HG03521 (cell line): Measurements from ENCODE around the gene FAM110D.

ENCODE experiments used
- ATAC-seq: cut with Tn5 transposase; IDR thresholded peaks from one replicate; pipeline ENCODE4 v1.9.1; 2021; ENCODE audit warnings: mild to moderate bottlenecking, moderate library complexity; ENCODE audit not compliant: unreplicated experiment

The FAM110D gene

GRCh38 chr1:26161415-26162219, 2.7 kb downstream of the FAM110D start:
- ATAC-seq: no peak

DNA sequence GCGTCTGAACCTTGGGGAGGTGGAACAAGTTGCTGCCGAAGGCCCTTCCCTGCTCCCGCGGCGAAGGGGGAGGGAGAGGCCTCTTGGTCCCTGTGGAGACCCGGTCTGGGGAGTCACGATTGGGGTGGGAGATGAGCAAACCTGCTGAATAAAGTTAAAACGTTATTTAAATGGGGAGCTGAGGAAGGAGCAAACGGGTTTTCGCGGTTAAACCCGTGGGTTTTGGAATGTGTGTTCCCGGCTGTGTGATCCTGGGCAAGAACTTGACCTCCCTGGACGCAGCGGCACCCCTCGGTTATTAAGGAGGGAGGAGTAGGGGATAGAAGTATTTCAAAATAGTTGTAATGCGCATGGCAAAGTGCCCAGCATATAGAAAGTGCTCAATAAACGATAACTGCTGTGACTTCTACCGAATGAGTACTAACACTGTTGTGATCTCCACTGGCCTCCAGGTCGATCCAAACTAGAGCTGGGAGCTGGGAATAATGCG, 3.4 kb downstream of the FAM110D start:
- ATAC-seq: no peak

DNA sequence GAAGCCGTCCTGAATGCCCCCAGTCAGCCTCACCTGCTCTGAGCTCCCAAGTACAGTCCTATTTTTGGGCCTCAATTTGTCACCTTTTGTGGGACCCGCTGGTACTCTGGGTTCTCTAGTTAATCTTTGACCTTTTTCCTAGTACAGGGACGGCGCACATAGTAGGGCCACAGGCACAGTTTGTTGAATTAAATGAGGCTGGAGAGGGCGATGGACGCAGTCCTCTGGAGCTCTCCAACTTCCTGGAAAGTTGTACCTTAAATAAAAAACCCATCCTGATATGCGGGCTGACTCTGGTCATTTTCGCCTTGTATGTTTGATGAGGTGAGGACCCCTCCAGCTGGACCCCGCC, 4.8 kb downstream of the FAM110D start:
- ATAC-seq: no peak

- no peak for ATAC-seq
Observed at GRCh38 chr1:26164036-26164860, 5.4 kb downstream of the FAM110D start.

DNA sequence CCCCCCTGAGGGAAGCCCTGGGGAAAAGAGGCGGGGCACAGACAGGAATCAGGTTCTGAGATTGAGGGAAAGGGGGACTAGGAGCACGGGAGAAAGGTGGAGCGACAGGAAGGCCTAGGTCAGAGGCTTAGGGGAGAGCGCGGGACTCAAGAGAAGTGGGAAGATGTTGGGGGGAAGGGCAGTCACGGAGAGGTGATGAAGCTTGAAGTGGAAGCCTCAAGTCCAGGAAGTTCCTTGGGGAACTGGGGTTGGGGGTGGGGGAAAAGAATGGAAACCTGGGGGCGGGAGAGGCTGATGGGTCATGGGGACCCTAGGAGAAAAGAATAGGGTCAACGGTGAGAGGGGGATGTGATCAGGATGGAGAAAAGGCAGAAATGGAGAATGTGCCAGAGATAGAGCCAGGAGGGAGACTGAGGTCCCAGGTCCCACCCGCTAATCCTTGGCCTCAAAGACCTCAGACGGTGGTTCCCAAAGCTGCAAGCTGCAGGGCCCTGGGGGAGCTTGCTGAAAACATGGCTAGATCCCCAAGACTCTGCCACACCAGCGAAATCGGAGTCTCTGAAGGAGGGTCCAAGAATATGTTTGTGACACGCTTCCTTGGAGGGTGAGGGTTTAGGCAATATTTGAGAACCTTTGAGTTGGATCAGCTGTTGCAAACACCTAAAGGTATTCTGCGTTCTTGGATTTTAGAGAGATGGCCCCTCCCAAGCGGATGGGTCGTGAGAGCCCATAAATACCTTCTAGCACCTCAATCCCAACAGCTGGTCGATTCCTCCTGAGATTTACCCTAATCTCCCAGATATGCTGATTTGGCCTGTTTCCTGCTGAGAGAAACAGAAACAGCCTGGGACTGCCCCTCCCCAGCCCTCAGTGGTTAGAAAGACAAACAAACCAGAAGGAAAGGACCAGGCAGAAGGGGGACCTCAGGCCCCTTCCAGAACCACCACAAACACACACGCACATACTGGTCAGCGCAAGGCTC, 6.3 kb downstream of the FAM110D start:
- ATAC-seq: no peak

GRCh38 chr1:26166719-26167281, 7.9 kb downstream of the FAM110D start:
- no peak for ATAC-seq

- ATAC-seq: no peak
Observed at GRCh38 chr1:26168410-26169197, 9.7 kb downstream of the FAM110D start, which contains the start of gene C1orf232. Gene C1orf232, minus strand, starts transcription at chr1:26168963. Its CDS starts 464 bp downstream, at chr1:26168499.

- no peak for ATAC-seq
Observed at GRCh38 chr1:26169198-26169554, 10.3 kb downstream of the FAM110D start.

DNA sequence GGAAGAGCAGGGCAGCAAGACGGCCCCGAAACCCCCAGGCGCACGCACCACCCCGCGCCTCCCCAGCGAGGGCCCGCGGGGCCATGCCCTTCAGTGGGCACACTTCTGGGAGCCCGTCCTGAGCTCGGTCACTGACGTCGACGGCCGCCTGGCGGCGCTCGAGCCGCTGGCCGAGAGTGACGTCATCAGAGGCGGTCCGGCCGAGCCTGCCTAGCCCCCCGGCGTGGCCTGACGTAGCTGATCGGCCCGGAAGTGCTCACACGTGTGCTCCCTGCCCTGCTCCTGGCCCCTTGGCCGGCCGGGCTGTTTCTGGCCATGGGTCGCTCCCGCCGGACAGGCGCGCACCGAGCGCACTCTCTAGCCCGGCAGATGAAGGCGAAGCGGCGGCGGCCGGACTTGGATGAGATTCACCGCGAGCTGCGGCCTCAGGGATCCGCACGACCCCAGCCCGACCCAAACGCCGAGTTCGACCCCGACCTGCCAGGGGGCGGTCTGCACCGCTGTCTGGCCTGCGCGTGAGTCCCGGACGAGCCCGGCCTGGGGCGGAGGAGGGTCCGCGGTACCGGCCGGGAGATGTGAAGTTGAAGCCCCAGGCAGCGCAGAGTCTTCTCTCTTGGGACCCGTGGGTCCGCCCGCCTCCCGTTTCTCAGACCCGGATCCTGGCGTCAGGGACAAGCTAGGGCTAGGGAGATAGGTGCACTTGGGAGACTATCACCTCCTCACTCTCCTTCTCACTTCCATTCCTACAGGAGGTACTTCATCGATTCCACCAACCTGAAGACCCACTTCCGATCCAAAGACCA, 11.0 kb downstream of the FAM110D start, which contains the start of gene ZNF593:
Gene ZNF593, plus strand, starts transcription at position 240 of the 803 bp plus-strand sequence. Its CDS starts 76 bp downstream, at position 316.
- peak; percentile 87 for ATAC-seq

DNA sequence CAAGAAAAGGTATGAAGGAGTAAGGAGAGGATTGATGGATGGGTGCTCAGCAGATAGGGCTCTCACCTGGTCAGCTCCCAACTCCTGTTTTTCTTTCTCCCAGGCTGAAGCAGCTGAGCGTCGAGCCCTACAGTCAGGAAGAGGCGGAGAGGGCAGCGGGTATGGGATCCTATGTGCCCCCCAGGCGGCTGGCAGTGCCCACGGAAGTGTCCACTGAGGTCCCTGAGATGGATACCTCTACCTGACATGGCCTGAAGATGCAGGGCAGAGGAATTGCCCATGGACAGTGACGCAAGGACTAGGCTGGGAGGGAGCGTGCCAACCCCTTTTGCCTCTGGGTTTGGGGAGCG, 11.6 kb downstream of the FAM110D start:
- ATAC-seq: no peak

- no peak for ATAC-seq
Observed at GRCh38 chr1:26171084-26172072, 12.5 kb downstream of the FAM110D start, which contains the start of gene ZNF593OS. Gene ZNF593OS, minus strand, starts transcription at chr1:26171832. Its CDS starts 171 bp downstream, at chr1:26171661.

- no peak for ATAC-seq
Observed at GRCh38 chr1:26175346-26175745, 16.5 kb downstream of the FAM110D start.

DNA sequence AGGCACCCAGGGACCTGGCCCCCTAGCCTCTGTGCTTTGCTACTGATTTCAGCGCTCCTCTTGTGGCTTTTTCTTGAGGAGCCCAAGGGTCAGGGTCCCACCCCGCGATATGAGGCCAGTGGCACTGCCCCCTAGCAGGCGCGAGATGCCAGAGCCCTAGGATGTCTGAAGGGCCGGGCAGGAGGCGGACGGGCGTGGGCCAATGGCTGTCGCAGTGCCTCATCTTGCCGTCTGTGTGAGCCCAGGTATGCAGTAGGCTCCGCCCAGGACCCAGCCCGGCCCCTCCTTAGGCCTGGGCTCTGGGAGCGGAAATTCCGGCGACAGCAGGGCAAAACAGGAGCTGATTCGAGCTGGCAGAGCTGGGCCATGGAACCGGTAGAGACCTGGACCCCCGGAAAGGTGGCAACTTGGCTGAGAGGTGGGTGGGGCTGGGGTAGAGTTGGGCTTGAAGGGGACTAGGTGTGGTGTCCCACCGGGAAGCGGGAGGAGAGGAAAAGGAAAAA, 18.4 kb downstream of the FAM110D start, which contains the start of gene CNKSR1:
Gene CNKSR1, plus strand, starts transcription at position 310 of the 503 bp plus-strand sequence. Its CDS starts 57 bp downstream, at position 367.
- no peak for ATAC-seq

DNA sequence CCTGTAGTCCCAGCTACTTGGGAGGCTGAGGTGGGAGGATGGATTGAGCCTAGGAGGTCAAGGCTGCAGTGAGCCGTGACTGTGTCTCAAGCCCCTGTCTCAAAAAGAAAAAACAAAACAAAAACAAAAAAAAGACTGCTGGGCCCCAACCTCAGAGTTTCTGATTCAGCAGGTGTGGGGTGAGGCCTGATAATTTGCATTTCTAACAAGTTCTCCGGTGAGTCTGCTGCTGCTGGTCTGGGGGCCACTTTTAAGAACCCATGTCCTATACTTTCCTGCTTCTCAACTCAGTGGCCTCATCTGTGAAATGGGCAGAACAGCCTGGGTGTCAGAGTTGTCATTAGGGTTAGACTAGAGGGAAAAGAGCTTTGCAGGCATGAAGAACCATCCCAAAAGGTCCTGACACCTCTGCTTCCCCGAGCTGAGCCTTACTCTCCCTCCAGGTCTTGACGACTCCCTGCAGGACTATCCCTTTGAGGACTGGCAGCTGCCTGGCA, 21.2 kb downstream of the FAM110D start:
- ATAC-seq: no peak

DNA sequence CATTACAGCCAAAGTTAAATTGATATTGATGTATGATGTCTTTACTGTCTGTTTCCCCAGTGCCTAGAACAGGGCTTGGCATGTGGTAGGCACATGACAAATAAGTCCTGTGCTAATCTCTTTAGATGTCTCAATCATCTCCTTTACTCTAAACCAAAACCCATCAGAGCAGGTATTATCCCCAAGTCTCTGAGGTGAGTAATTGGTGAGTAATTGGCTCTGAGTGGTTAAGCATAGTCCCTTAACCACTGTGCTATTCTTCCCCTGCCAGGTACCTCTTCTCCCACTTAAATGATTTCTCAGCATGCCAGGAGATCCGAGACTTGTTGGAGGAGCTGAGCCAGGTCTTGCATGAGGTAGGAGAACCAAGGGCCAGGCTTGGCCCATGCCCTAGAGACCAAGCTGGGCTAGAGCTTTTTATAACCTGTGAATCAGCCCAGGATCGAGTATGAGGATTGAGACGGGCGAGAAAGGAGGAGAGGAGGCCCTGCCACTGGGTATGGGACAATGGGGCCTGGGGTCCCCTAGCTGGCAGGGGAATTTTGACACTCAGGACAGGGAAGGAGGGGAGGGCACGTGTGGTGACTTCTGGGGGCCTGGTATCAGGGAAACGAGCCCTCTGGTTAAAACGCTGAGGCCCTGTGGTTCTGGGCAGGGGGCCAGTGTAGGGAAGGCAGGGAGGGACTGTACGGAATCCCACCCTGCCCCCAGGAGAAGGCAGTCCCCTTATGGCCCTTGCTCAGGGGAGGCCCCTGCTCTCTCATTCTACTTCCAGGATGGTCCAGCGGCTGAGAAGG, 22.9 kb downstream of the FAM110D start:
- no peak for ATAC-seq

DNA sequence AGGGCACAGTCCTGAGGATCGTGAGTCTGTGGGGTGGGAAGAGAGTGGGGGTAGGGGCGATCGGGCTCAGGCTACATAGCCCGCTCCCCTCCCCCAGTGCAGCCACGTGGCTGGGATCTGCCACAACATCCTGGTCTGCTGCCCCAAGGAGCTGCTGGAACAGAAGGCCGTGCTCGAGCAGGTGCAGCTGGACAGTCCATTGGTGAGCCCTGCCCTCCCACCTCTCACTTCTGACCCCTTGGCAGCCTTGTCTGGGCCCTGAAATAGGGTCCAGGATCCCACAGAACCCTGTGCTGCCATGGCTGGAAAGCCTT, 23.5 kb downstream of the FAM110D start:
- ATAC-seq: no peak
